Measurements from ENCODE around the gene NELFB.
A peak's percentile ranks its signal among the peaks of the same experiment; 100 is the strongest.
"Not testable (repeated sequence)": the region's sequence is repeated elsewhere in the genome, so short reads cannot be mapped to it uniquely, and the experiment has no call there.

Gene NELFB

DNA sequence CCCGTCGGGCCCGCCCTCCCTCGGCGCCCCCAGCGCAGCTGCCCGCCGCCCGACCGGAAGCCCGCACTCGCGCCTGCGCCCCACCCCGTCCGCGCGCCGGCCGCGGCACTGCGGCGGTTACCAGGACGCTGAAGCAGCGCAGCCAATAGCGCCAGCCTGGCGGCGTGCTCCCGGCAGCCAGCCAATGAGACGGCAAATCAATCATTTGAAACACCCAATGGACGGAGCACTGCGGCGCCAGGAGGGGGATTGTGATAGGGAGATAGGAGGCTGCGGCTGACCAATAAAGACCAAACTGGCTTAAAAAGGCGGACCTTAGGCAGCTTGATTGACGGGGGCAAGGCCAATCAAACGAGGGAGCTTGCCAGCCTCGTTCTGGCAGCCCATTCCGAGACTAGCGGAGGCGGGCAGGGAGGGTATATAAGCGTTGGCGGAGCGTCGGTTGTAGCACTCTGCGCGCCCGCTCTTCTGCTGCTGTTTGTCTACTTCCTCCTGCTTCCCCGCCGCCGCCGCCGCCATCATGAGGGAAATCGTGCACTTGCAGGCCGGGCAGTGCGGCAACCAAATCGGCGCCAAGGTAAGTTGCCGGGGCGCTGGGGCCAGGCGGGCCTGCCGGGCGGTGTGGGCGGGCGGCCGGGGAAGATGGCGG, 14.2 kb upstream of the NELFB start, which contains the start of gene TUBB4B:
TSS of gene TUBB4B (plus strand) at position 447 of the 649 bp plus-strand sequence. CDS start at position 521, 74 bp downstream.
- in situ Hi-C loops (cut with HindIII; ENCODE audit: low pct_unique_long_range_greater_than_20kb, low sequenced_read_pairs), result no loop called here
- DNase-seq (ENCODE audit: low read depth in 1 of 2, low spot score in 1 of 2), result peak; percentile 100
- no peak for TF ChIP-seq JUND (IDR thresholded peaks at IDR 0.05; ENCODE audit: low read depth)

DNA sequence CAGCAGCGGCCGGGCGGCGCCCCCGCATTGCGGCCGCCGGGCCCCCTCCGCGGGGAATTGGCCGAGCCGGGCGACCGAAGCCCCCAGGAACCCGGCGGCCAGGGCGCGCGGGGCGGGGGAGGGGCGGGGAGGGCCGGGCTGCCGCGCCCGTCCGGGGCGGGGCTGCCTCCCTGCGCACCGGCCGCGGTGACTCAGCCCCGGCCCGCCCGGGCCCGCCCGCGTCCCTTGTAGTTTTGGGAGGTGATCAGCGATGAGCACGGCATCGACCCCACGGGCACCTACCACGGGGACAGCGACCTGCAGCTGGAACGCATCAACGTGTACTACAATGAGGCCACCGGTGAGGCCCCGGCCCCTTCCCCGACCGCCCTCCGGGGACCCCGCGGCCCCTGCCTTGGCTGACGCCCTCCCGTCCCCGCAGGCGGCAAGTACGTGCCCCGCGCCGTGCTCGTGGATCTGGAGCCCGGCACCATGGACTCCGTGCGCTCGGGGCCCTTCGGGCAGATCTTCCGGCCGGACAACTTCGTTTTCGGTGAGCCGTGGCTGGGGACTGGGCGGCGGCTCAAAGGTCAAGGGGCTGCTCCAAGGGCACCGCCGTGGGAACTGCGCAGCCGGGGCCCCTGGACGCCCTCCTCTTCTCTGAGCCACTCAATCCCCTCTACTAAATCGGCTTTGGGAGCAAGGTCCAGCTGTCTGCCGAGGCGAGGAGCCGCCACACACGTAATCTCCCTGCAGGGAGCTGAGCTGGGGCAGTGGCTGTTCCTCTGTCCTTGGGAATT, 13.4 kb upstream of the NELFB start:
- TF ChIP-seq JUND (IDR thresholded peaks at IDR 0.05; ENCODE audit: low read depth), result no peak
- in situ Hi-C loops (cut with HindIII; ENCODE audit: low pct_unique_long_range_greater_than_20kb, low sequenced_read_pairs), result no loop called here
- peak in 1 of 2 experiments; percentile 59 for DNase-seq (ENCODE audit: low read depth in 1 of 2, low spot score in 1 of 2)

DNA sequence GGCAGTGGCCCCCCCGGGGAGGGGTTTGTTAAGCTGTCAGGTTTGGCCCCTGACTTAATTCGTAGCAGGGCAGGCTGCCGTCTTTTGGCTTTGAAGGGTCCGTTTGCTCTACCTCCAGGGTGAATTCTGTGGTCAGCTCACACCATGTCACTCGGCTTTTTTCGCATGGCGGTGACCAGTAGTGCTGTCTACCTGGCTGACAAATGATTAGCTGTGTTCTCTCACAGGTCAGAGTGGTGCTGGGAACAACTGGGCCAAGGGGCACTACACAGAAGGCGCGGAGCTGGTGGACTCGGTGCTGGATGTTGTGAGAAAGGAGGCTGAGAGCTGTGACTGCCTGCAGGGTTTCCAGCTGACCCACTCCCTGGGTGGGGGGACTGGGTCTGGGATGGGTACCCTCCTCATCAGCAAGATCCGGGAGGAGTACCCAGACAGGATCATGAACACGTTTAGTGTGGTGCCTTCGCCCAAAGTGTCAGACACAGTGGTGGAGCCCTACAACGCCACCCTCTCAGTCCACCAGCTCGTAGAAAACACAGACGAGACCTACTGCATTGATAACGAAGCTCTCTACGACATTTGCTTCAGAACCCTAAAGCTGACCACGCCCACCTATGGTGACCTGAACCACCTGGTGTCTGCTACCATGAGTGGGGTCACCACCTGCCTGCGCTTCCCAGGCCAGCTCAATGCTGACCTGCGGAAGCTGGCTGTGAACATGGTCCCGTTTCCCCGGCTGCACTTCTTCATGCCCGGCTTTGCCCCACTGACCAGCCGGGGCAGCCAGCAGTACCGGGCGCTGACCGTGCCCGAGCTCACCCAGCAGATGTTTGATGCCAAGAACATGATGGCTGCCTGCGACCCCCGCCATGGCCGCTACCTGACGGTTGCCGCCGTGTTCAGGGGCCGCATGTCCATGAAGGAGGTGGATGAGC, 12.6 kb upstream of the NELFB start:
- in situ Hi-C loops (cut with HindIII; ENCODE audit: low pct_unique_long_range_greater_than_20kb, low sequenced_read_pairs), result no loop called here
- no peak for DNase-seq (ENCODE audit: low read depth in 1 of 2, low spot score in 1 of 2)
- TF ChIP-seq JUND (IDR thresholded peaks at IDR 0.05; ENCODE audit: low read depth), result no peak

DNA sequence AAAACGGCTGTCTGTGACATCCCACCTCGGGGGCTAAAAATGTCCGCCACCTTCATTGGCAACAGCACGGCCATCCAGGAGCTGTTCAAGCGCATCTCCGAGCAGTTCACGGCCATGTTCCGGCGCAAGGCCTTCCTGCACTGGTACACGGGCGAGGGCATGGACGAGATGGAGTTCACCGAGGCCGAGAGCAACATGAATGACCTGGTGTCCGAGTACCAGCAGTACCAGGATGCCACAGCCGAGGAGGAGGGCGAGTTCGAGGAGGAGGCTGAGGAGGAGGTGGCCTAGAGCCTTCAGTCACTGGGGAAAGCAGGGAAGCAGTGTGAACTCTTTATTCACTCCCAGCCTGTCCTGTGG, 11.9 kb upstream of the NELFB start:
- DNase-seq (ENCODE audit: low read depth in 1 of 2, low spot score in 1 of 2); in situ Hi-C loops (cut with HindIII; ENCODE audit: low pct_unique_long_range_greater_than_20kb, low sequenced_read_pairs): not testable (repeated sequence)

DNA sequence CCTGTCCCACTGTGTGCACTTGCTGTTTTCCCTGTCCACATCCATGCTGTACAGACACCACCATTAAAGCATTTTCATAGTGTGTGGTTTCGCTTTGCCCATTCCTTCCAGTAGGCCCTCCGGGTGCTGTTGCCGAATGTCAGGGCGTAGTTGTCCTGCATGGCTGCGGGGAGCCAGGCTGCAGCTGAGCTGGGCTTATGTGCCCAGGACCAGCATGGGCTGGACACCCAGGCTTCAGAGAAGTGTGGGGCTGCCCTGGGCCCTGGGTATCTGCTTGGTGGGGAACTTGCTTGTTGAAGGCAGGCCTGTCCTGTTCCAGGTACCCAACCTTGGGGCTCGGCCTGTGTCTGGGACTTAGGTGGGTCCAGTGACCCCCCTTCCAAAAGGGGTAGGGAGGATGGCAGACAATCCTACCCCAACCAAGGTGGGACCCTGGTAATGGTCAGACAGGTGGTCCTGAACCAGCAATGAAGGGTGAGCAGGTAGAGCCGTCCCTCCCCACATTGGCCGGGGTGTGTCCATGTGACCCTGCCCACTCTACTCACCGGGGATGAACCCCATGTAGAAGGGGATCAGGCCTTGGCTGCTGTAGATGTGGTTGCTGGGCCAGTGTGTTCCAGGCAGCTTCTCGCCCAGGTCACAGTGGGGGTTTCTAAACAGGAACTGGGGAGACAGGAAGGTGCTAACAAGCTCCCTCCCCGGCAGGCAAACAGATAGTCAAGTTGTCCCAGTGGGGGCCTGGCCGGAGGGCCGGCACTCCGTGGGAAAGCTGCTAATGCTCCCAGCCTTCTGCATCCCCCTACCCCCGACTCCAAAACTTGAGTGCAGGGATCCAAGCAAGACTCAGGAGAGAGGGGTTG, 11.3 kb upstream of the NELFB start:
- no peak; the same call in 1 of the 2 replicates for TF ChIP-seq JUND (IDR thresholded peaks at IDR 0.05; ENCODE audit: low read depth)
- in situ Hi-C loops (cut with HindIII; ENCODE audit: low pct_unique_long_range_greater_than_20kb, low sequenced_read_pairs), result no loop called here
- DNase-seq (ENCODE audit: low read depth in 1 of 2, low spot score in 1 of 2), result peak in 1 of 2 experiments; percentile 51

DNA sequence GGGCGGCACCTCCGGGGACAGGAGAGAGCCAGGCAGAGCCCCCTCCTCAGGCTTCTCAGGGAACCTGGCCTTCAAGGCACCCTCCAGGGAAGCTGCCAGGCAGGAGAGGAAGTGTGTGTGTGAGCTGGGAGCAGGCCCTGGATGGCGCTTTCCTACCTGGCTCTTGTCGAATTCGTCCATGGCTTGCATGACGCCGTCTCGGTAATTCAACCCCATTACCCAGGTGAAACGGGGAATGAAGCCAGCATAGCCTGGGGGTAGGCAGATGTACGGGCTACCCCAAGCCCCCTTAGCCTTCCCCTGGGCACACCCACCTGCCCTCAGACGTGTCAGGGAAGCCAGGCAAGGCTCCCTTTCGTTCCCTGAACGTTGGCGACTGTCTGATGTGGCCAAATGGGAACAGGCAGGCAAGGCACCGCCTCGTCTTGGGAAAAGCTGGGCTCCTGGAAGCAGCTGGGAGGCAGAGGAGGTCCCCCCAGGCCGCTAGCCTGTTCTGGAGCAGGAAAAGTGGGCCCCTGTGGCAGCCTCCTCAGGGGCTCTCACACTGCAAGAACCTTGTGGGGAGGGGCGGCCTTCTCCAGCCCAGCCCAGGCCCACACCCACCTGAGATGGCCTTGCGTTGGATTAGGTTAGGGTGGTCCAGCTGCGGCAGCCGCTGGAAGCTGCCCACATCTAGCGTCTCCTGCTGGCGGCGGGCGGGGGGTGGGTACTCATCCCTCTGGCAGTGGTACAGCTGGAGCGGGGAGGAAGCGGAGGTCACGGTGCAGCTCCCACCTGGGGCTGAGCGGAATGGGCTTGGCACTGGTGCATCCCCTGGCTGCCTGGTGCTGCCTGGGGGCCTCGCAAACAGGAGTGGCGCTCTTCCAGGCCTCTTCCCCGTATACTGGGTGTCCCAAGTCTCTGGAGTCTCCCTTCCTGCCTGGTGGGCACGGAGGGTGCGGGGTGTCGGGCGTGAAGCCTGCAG, 10.4 kb upstream of the NELFB start:
- peak in 1 of 2 experiments; percentile 44 for DNase-seq (ENCODE audit: low read depth in 1 of 2, low spot score in 1 of 2)
- in situ Hi-C loops (cut with HindIII; ENCODE audit: low pct_unique_long_range_greater_than_20kb, low sequenced_read_pairs), result no loop called here
- TF ChIP-seq JUND (IDR thresholded peaks at IDR 0.05; ENCODE audit: low read depth), result no peak

DNA sequence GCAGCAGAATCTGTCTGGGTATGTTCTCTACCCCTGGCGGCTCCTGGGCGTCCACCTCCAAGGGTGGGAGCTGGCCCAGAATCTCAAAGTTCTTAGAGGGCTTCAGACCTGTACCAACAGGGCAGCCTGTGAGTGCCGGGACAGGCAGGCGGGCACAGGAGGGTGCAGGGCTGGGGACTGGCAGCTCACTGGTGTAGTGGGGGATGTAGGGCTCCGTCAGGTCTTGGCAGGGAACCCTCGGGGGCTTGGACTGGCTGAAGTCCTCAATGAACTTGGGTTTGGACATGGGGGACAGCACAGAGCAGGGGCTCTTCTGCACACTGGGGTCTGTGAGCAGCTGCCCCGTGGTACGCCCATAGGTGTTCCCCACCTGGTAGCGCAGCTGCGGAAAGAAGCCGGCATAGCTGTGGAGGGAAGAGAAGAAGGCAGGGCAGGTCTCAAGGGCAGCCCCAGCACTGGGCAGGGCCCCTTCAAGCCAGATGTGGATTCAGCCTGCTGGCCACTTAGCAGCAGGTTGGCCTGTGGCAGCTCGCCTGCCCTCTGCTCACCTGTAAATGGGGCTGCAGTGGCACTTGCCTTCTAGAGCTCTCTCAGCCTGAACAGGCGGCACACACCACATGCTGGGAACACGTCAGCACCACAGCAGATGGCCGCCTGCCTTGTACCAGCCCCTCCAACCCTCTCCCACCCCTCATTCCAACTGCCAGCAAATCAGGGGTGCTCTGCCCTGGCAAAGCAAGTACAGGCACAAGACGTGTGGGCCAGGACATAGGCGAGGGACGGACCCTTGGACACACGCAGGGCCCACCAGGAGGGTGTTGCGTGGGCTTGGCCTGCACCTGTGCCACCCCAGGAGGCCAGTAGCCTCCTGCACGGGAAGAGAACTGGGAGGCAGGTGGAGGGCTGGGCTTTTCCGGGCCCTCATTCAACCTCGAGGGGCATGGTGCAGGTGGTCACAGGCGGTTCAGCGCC, 9.4 kb upstream of the NELFB start:
- no peak for TF ChIP-seq JUND (IDR thresholded peaks at IDR 0.05; ENCODE audit: low read depth)
- DNase-seq (ENCODE audit: low read depth in 1 of 2, low spot score in 1 of 2), result no peak
- in situ Hi-C loops (cut with HindIII; ENCODE audit: low pct_unique_long_range_greater_than_20kb, low sequenced_read_pairs), result no loop called here

DNA sequence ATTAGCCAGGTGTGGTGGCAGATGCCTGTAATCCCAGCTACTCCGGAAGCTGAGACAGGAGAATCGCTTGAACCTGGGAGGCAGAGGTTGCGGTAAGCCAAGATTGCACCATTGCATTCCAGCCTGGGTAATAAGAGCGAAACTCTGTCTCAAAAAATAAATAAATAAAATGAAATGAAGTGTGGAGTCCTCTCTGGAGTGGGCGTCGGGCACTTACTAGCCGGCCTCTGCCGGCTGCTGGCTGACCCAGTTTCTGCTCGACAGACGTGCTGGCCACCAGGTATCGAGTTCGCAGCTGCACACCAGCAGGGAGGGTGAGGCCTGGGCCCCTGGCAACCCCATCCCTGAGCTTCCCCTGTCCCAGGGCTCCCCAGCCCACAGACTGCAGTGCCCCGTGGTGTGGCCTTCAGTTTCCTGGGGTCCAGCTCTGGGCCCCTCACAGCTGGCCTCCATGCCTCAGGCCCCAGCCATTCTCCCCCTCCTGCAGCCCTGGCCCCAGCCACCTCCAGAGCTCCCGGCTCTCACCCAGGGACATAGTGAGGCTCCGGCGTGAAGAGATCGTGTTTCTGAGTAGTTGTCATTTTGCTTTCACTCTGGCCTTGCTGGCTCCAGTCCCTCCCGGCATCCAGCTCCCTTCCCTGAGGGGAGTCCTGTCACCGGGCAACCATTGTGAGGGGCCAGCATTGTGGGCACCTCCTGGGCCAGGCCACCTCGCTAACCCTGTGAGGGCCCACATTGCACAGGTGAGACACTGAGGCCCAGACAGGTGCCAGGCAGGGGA, 7.8 kb upstream of the NELFB start:
- DNase-seq (ENCODE audit: low read depth in 1 of 2, low spot score in 1 of 2), result no peak
- TF ChIP-seq JUND (IDR thresholded peaks at IDR 0.05; ENCODE audit: low read depth), result no peak
- in situ Hi-C loops (cut with HindIII; ENCODE audit: low pct_unique_long_range_greater_than_20kb, low sequenced_read_pairs), result no loop called here

DNA sequence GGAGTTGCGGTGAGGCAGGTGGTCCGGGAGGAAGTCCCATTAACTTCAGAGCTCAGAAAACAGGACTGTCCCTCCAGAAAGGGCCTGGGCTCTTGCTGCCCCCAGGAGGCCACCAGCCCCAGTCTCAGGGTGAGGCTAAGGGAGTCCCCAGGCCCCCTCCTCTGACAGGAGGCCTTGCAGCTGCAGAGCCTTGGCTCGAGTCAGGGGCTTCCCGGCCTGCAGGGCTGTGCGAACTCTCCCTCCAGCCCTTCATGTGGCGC, 7.3 kb upstream of the NELFB start:
- no peak for TF ChIP-seq JUND (IDR thresholded peaks at IDR 0.05; ENCODE audit: low read depth)
- in situ Hi-C loops (cut with HindIII; ENCODE audit: low pct_unique_long_range_greater_than_20kb, low sequenced_read_pairs), result no loop called here
- DNase-seq (ENCODE audit: low read depth in 1 of 2, low spot score in 1 of 2), result no peak

Measured in T47D (cell line).